OCI-M2 (cell line): ENCODE data around the gene BRME1.
"Not testable (repeated sequence)": the region's sequence is repeated elsewhere in the genome, so short reads cannot be mapped to it uniquely, and the experiment has no call there.

ENCODE experiments used
- DNase-seq: peaks from one replicate; lab custom pipeline; 2025; ENCODE audit not compliant: unreplicated experiment; lab: John Stamatoyannopoulos, UW

The BRME1 gene

GRCh38 chr19:13926715-13927114 is 20.8 kb upstream of the BRME1 start:
- no peak for DNase-seq

- no peak for DNase-seq
These were observed 20.1 kb upstream of the BRME1 start for GRCh38 chr19:13926010-13926409.

- no peak for DNase-seq
These were observed 17.5 kb upstream of the BRME1 start for GRCh38 chr19:13923194-13923987.

- DNase-seq: not testable (repeated sequence)
These were observed 16.2 kb upstream of the BRME1 start for GRCh38 chr19:13922118-13922517.

GRCh38 chr19:13920940-13921747 is 15.2 kb upstream of the BRME1 start:
- DNase-seq: peak; percentile 91

GRCh38 chr19:13920524-13920923 is 14.6 kb upstream of the BRME1 start:
- no peak for DNase-seq

GRCh38 chr19:13918726-13919411 is 13.0 kb upstream of the BRME1 start:
- no peak for DNase-seq

- DNase-seq: no peak
These were observed 12.0 kb upstream of the BRME1 start for GRCh38 chr19:13917888-13918406.

GRCh38 chr19:13914777-13915176 is 8.9 kb upstream of the BRME1 start:
- DNase-seq: no peak

GRCh38 chr19:13913352-13913751 is 7.4 kb upstream of the BRME1 start:
- DNase-seq: no peak

GRCh38 chr19:13909430-13909829 is 3.5 kb upstream of the BRME1 start:
- DNase-seq: no peak

GRCh38 chr19:13908674-13909073 is 2.8 kb upstream of the BRME1 start:
- DNase-seq: no peak

- no peak for DNase-seq
These were observed 993 bp upstream of the BRME1 start for GRCh38 chr19:13906910-13907309.

GRCh38 chr19:13906521-13906904 is 596 bp upstream of the BRME1 start:
- peak; percentile 78 for DNase-seq

- peak; percentile 84 for DNase-seq
These were observed 2.8 kb downstream of the BRME1 start for GRCh38 chr19:13902993-13903555.

- no peak for DNase-seq
These were observed 5.9 kb downstream of the BRME1 start for GRCh38 chr19:13899912-13900584.

GRCh38 chr19:13899393-13899792 is 6.5 kb downstream of the BRME1 start:
- DNase-seq: no peak

GRCh38 chr19:13896227-13896626 is 9.7 kb downstream of the BRME1 start:
- DNase-seq: no peak

GRCh38 chr19:13894552-13894951 is 11.4 kb downstream of the BRME1 start:
- no peak for DNase-seq

GRCh38 chr19:13892870-13893269 is 13.0 kb downstream of the BRME1 start:
- no peak for DNase-seq

GRCh38 chr19:13890136-13890535 is 15.8 kb downstream of the BRME1 start:
- no peak for DNase-seq
